NCI-H2196 treated with DMSO at 0.1 percent for 48 hours (cell line): ENCODE results near the gene LIN54.

Source experiments
- DNase-seq: peaks from one replicate; lab custom pipeline; 2025; ENCODE audit not compliant: unreplicated experiment; lab: John Stamatoyannopoulos, UW

The LIN54 gene

DNA sequence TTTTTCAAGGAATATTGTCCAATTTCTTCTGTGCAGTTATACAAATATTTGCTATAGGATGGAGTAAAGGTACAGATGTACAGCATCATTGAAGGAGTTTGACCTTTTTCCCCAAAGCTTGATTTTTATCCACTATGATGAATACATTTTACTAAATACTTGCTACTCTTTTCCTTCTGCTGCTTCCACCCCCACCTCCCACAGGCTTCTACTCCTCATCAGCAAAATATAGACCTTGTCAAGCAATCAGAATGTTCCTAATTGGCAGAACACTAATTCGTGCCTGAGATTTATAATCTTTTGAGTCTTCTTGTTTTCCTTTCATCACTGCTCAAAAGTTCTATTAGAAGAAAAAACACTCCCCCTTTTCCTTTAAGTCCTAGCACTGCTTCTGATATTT, 113.9 kb downstream of the LIN54 start:
- DNase-seq = no peak

GRCh38 chr4:82893942-82894341, 116.7 kb downstream of the LIN54 start:
- DNase-seq = no peak

DNA sequence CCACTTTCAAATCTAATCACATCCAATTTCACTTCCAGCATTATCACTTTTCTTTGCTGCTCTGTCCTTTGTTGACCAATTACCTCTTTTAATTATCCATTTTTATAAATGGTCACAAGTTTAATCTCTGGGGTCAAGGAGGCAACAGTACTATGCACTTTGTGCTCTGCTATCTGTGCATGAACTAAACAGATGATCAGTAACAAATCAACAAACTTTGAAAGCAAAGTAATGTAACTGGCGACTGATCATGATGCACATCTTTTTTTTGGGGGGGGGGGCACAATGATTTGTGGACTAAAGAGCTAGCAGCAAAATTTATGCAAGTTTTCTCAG, 118.2 kb downstream of the LIN54 start:
- DNase-seq = no peak

GRCh38 chr4:82891707-82892466, 118.7 kb downstream of the LIN54 start:
- DNase-seq = no peak

GRCh38 chr4:82890901-82891706, 119.5 kb downstream of the LIN54 start, which contains the start of gene SEC31A:
TSS of gene SEC31A (minus strand) at chr4:82891153. CDS start at chr4:82881936, 9,217 bp downstream.
- DNase-seq = peak; percentile 71

GRCh38 chr4:82890528-82890900, 120.1 kb downstream of the LIN54 start:
- DNase-seq = no peak

DNA sequence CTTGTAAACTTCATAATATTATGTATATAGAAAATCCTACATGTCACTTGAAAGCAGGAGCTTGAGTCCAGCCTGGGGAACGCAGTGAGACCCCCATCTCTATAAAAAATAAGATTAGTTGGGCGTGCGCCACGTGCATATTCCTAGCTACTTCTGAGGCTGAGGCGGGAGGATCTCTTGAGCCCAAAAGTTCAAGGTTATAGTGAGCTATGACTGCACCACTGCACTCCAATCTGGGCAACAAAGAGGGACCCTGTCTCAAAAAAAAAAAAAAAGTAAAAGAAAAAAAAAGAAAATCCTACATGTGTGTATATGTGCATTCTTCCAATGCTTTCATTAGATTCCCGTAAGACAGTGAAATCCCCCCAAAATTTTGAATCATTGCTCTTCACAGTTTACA, 121.3 kb downstream of the LIN54 start:
- no peak for DNase-seq

DNA sequence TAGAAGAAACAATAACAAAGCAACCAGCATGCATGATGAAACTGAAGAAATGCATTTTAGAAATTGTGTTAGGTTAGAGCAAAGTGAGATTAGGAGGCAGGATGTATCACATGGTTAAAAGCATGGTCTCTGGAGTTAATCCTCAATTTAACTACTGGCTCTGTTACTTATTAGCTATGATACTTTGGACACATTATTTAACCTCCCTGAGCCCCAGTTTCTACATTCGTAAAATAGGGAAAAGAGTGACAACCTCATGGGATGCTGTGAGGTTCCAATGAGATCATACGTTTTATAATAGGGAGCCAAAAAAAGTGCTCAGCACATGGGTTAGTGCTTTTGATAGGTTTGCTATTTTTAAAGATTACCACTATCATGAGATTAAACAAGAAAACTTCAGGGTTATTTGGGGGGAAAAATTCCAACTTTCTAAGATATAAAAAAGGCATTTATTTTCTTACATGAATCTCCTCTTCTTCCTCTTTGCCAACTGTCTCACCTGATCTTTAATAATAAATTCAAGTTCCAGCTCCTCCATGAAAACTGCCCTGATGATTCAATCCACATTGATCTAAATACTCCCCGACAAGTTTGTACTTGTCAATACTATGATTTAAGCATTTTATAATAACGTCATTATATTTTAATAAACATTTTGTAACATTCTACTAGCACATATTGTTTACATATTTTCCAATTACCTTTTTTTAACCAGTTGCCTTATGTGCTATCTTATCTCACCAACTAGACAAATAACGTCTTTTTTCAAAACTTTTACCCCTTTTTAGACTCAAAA, 124.3 kb downstream of the LIN54 start:
- DNase-seq = no peak

- no peak for DNase-seq
Measured at GRCh38 chr4:82885410-82885809, 125.2 kb downstream of the LIN54 start.
